Central memory CD8-positive, alpha-beta T cell (primary cell): ENCODE data around the gene PHETA2.

Experiments
- ATAC-seq: fragments of 150-1000 bp; cut with Tn5 transposase; replicated peaks from 2 replicates; pipeline ENCODE4 v1.10.0; 2022; ENCODE audit warnings: mild to moderate bottlenecking, moderate FRiP score, moderate number of reproducible peaks; ENCODE audit not compliant: poor library complexity, severe bottlenecking; ENCODE audit errors: extremely low read depth
- DNase-seq, 2 donors: peaks; one replicate each; pipeline ENCODE4 v3.0.0; 2021; ENCODE audit warnings: low spot score in 2 of 2
- H3K27ac Mint-ChIP-seq: one replicate; pipeline ENCODE4 v1.8.0; 2022; ENCODE audit warnings: low read depth, mild to moderate bottlenecking, moderate library complexity, mixed read lengths
- H3K27me3 Mint-ChIP-seq: one replicate; pipeline ENCODE4 v1.8.0; 2022; ENCODE audit warnings: mixed read lengths
- H3K36me3 Mint-ChIP-seq: one replicate; pipeline ENCODE4 v1.8.0; 2022; ENCODE audit warnings: mild to moderate bottlenecking, moderate library complexity, mixed read lengths; ENCODE audit not compliant: insufficient read depth
- H3K4me1 Mint-ChIP-seq: one replicate; pipeline ENCODE4 v1.8.0; 2022; ENCODE audit warnings: mixed read lengths
- H3K4me3 Mint-ChIP-seq: one replicate; pipeline ENCODE4 v1.8.0; 2022; ENCODE audit warnings: mild to moderate bottlenecking, moderate library complexity, mixed read lengths
- H3K9me3 Mint-ChIP-seq: one replicate; pipeline ENCODE4 v1.8.0; 2022; ENCODE audit warnings: mixed read lengths

Gene PHETA2

GRCh38 chr22:42074132-42074811, at the start of gene PHETA2:
PHETA2 (plus strand) TSS chr22:42074248; CDS start chr22:42077294, 3,046 bp downstream.
- H3K9me3 Mint-ChIP-seq, result no peaks in the 10 kb centered on the region
- no peak for DNase-seq
- H3K27ac Mint-ChIP-seq, result peak within 1 kb of the TSS; percentile 88
- H3K4me3 Mint-ChIP-seq, result peak within 1 kb of the TSS; percentile 26
- H3K4me1 Mint-ChIP-seq, result peaks cover 31% of the 10 kb centered on the region
- H3K36me3 Mint-ChIP-seq, result peaks cover 7% of the 10 kb centered on the region
- no peaks in the 10 kb centered on the region for H3K27me3 Mint-ChIP-seq
- no peak for ATAC-seq

- DNase-seq, result no peak
- no peaks in the 10 kb centered on the region for H3K27me3 Mint-ChIP-seq
- H3K4me1 Mint-ChIP-seq, result no peaks in the 10 kb centered on the region
- no peak for ATAC-seq
- no peaks in the 10 kb centered on the region for H3K9me3 Mint-ChIP-seq
- no peak overlapping the region for H3K27ac Mint-ChIP-seq
- no peak overlapping the region for H3K4me3 Mint-ChIP-seq
- no peaks in the 10 kb centered on the region for H3K36me3 Mint-ChIP-seq
Observed at GRCh38 chr22:42025421-42025820, 48.6 kb upstream of the PHETA2 start.

GRCh38 chr22:42026705-42027104, 47.3 kb upstream of the PHETA2 start:
- Mint-ChIP-seq H3K27ac (no peak overlapping the region), H3K36me3 (no peaks in the 10 kb centered on the region), H3K4me1 (no peaks in the 10 kb centered on the region), H3K4me3 (no peak overlapping the region), H3K9me3 (no peaks in the 10 kb centered on the region), H3K27me3 (no peaks in the 10 kb centered on the region)
- ATAC-seq, result no peak
- DNase-seq, result no peak

- H3K4me3 Mint-ChIP-seq, result no peak overlapping the region
- no peaks in the 10 kb centered on the region for H3K27me3 Mint-ChIP-seq
- DNase-seq (no peak), ATAC-seq (no peak)
- peaks cover 10% of the 10 kb centered on the region for H3K9me3 Mint-ChIP-seq
- no peaks in the 10 kb centered on the region for H3K4me1 Mint-ChIP-seq
- H3K36me3 Mint-ChIP-seq, result no peaks in the 10 kb centered on the region
- no peak overlapping the region for H3K27ac Mint-ChIP-seq
Observed at GRCh38 chr22:42033263-42034181, 40.5 kb upstream of the PHETA2 start.

GRCh38 chr22:42035256-42035655, 38.8 kb upstream of the PHETA2 start:
- Mint-ChIP-seq H3K9me3 (peaks cover 10% of the 10 kb centered on the region), H3K36me3 (no peaks in the 10 kb centered on the region), H3K27me3 (no peaks in the 10 kb centered on the region), H3K27ac (no peak overlapping the region), H3K4me1 (no peaks in the 10 kb centered on the region), H3K4me3 (no peak overlapping the region)
- ATAC-seq (no peak), DNase-seq (no peak)

- ATAC-seq, result no peak
- Mint-ChIP-seq H3K36me3 (no peaks in the 10 kb centered on the region), H3K4me1 (no peaks in the 10 kb centered on the region), H3K9me3 (peaks cover 7% of the 10 kb centered on the region), H3K27ac (no peak overlapping the region), H3K4me3 (no peak overlapping the region), H3K27me3 (no peaks in the 10 kb centered on the region)
- no peak for DNase-seq
Observed at GRCh38 chr22:42039271-42039670, 34.8 kb upstream of the PHETA2 start.

- Mint-ChIP-seq H3K27me3 (no peaks in the 10 kb centered on the region), H3K9me3 (peaks cover 7% of the 10 kb centered on the region)
Observed at GRCh38 chr22:42041784-42042183, 32.3 kb upstream of the PHETA2 start.

GRCh38 chr22:42050641-42051180, 23.3 kb upstream of the PHETA2 start:
- Mint-ChIP-seq H3K4me3 (no peak overlapping the region), H3K27ac (no peak overlapping the region), H3K4me1 (no peaks in the 10 kb centered on the region), H3K9me3 (peaks cover under 1% of the 10 kb centered on the region), H3K27me3 (no peaks in the 10 kb centered on the region), H3K36me3 (no peaks in the 10 kb centered on the region)
- DNase-seq, result no peak
- ATAC-seq, result no peak

More at GRCh38 chr22:42041784-42042183, 32.3 kb upstream of the PHETA2 start:
- H3K4me3 Mint-ChIP-seq, result no peak overlapping the region
- H3K36me3 Mint-ChIP-seq, result no peaks in the 10 kb centered on the region
- DNase-seq (no peak), ATAC-seq (no peak)
- no peak overlapping the region for H3K27ac Mint-ChIP-seq
- H3K4me1 Mint-ChIP-seq, result no peaks in the 10 kb centered on the region

- Mint-ChIP-seq H3K4me1 (no peaks in the 10 kb centered on the region), H3K4me3 (no peak overlapping the region), H3K9me3 (peaks cover 16% of the 10 kb centered on the region), H3K27me3 (no peaks in the 10 kb centered on the region), H3K36me3 (no peaks in the 10 kb centered on the region), H3K27ac (no peak overlapping the region)
- no peak for ATAC-seq
- DNase-seq, result no peak
Observed at GRCh38 chr22:42052765-42053164, 21.3 kb upstream of the PHETA2 start.

GRCh38 chr22:42056757-42057511, 17.1 kb upstream of the PHETA2 start:
- Mint-ChIP-seq H3K36me3 (peaks cover 7% of the 10 kb centered on the region), H3K27me3 (no peaks in the 10 kb centered on the region), H3K27ac (no peak overlapping the region), H3K4me1 (no peaks in the 10 kb centered on the region), H3K9me3 (peaks cover 21% of the 10 kb centered on the region), H3K4me3 (no peak overlapping the region)
- no peak for DNase-seq
- ATAC-seq, result no peak

GRCh38 chr22:42060489-42060888, 13.6 kb upstream of the PHETA2 start:
- Mint-ChIP-seq H3K36me3 (peaks cover 17% of the 10 kb centered on the region), H3K27ac (no peak overlapping the region), H3K4me3 (no peak overlapping the region), H3K27me3 (no peaks in the 10 kb centered on the region), H3K4me1 (peaks cover 6% of the 10 kb centered on the region), H3K9me3 (peaks cover 21% of the 10 kb centered on the region)
- DNase-seq (no peak), ATAC-seq (no peak)

- no peaks in the 10 kb centered on the region for H3K27me3 Mint-ChIP-seq
- H3K27ac Mint-ChIP-seq, result no peak overlapping the region
- H3K36me3 Mint-ChIP-seq, result peaks cover 17% of the 10 kb centered on the region
- ATAC-seq, result no peak
- DNase-seq, result no peak
- no peak overlapping the region for H3K4me3 Mint-ChIP-seq
- peaks cover 6% of the 10 kb centered on the region for H3K4me1 Mint-ChIP-seq
- peaks cover 17% of the 10 kb centered on the region for H3K9me3 Mint-ChIP-seq
Observed at GRCh38 chr22:42061041-42061440, 13.0 kb upstream of the PHETA2 start.
